ENCODE measurements around the gene INSR. TPM values are rescaled to one million over a fixed set of nuclear protein-coding genes. Genes with fewer than 3 reads are reported as not detected.

Gene INSR
- total RNA-seq, 1 donor from 2014 or later, result 14.1 TPM

GRCh38 chr19:7304200-7304599, 10.0 kb upstream of the INSR start:
- Mint-ChIP-seq H3K36me3 (ENCODE audit: low read depth) (no peaks in the 10 kb centered on the region), H3K27ac (ENCODE audit: unreplicated experiment) (no peak overlapping the region), H3K27me3 (ENCODE audit: low read depth) (peaks cover 29% of the 10 kb centered on the region), H3K4me1 (no peaks in the 10 kb centered on the region), H3K4me3 (no peak overlapping the region), H3K9me3 (no peaks in the 10 kb centered on the region)
- no peak for DNase-seq (ENCODE audit: low read depth, low spot score)
- TF ChIP-seq CTCF (conservative IDR thresholded peaks at IDR 0.05), result no peak

- no peak overlapping the region for H3K27ac Mint-ChIP-seq (ENCODE audit: unreplicated experiment)
- no peak overlapping the region for H3K4me3 Mint-ChIP-seq
- no peaks in the 10 kb centered on the region for H3K36me3 Mint-ChIP-seq (ENCODE audit: low read depth)
- no peaks in the 10 kb centered on the region for H3K9me3 Mint-ChIP-seq
- TF ChIP-seq CTCF (conservative IDR thresholded peaks at IDR 0.05), result no peak
- H3K27me3 Mint-ChIP-seq (ENCODE audit: low read depth), result peaks cover 34% of the 10 kb centered on the region
- DNase-seq (ENCODE audit: low read depth, low spot score), result no peak
- no peaks in the 10 kb centered on the region for H3K4me1 Mint-ChIP-seq
These were observed 9.3 kb upstream of the INSR start for GRCh38 chr19:7303470-7303869.

- no peaks in the 10 kb centered on the region for H3K36me3 Mint-ChIP-seq (ENCODE audit: low read depth)
- H3K9me3 Mint-ChIP-seq, result no peaks in the 10 kb centered on the region
- no peak for TF ChIP-seq CTCF (conservative IDR thresholded peaks at IDR 0.05)
- H3K27me3 Mint-ChIP-seq (ENCODE audit: low read depth), result peaks cover 47% of the 10 kb centered on the region
- H3K27ac Mint-ChIP-seq (ENCODE audit: unreplicated experiment), result no peak overlapping the region
- no peaks in the 10 kb centered on the region for H3K4me1 Mint-ChIP-seq
- DNase-seq (ENCODE audit: low read depth, low spot score), result no peak
- H3K4me3 Mint-ChIP-seq, result no peak overlapping the region
These were observed 7.3 kb upstream of the INSR start for GRCh38 chr19:7301525-7301924.

- TF ChIP-seq CTCF (conservative IDR thresholded peaks at IDR 0.05), result no peak
- Mint-ChIP-seq H3K9me3 (no peaks in the 10 kb centered on the region), H3K36me3 (ENCODE audit: low read depth) (no peaks in the 10 kb centered on the region), H3K4me3 (peak overlapping the region; percentile 66), H3K27me3 (ENCODE audit: low read depth) (peaks cover 58% of the 10 kb centered on the region), H3K4me1 (peaks cover 11% of the 10 kb centered on the region), H3K27ac (ENCODE audit: unreplicated experiment) (no peak overlapping the region)
- no peak for DNase-seq (ENCODE audit: low read depth, low spot score)
These were observed 3.5 kb upstream of the INSR start for GRCh38 chr19:7297742-7298141.

GRCh38 chr19:7295912-7296536, 1.8 kb upstream of the INSR start:
- Mint-ChIP-seq H3K4me3 (peak overlapping the region; percentile 68), H3K36me3 (ENCODE audit: low read depth) (no peaks in the 10 kb centered on the region), H3K4me1 (peaks cover 15% of the 10 kb centered on the region), H3K27me3 (ENCODE audit: low read depth) (peaks cover 59% of the 10 kb centered on the region), H3K27ac (ENCODE audit: unreplicated experiment) (no peak overlapping the region), H3K9me3 (no peaks in the 10 kb centered on the region)
- no peak for TF ChIP-seq CTCF (conservative IDR thresholded peaks at IDR 0.05)
- no peak for DNase-seq (ENCODE audit: low read depth, low spot score)
